DND-41 (cell line): ENCODE measurements around the gene KRTAP4-7.
"Not testable (repeated sequence)": the region's sequence is repeated elsewhere in the genome, so short reads cannot be mapped to it uniquely, and the experiment has no call there.

ENCODE experiments used
- ATAC-seq: fragments of 200-7000 bp; cut with Tn5 transposase; 3 replicates; pipeline ENCODE4 v1.9.1; 2021; ENCODE audit warnings: low read depth; ENCODE audit not compliant: insufficient read depth
- DNase-seq: peaks from one replicate; pipeline ENCODE4 v3.0.0-alpha.2; 2020
- H2AFZ ChIP-seq: 2 replicates; pipeline ENCODE4 v1.6.0; 2012; ENCODE audit warnings: low read depth, low read length
- H3K27ac ChIP-seq: 2 replicates; pipeline ENCODE4 v1.5.1; 2012; ENCODE audit warnings: low read length, inconsistent platforms
- H3K27me3 ChIP-seq: fragments of 200-600 bp; sonication (generic); 2 replicates; pipeline ENCODE4 v1.6.0; 2012; ENCODE audit warnings: low read length, mild to moderate bottlenecking, inconsistent platforms; ENCODE audit not compliant: insufficient read depth, poor library complexity
- H3K36me3 ChIP-seq: 2 replicates; pipeline ENCODE4 v1.5.1; 2012; ENCODE audit warnings: low read length, inconsistent platforms; ENCODE audit not compliant: insufficient read depth
- H3K4me1 ChIP-seq: 2 replicates; pipeline ENCODE4 v1.5.1; 2012; ENCODE audit warnings: mild to moderate bottlenecking, low read length; ENCODE audit not compliant: insufficient read depth
- H3K4me2 ChIP-seq: 2 replicates; pipeline ENCODE4 v1.6.0; 2012; ENCODE audit warnings: mild to moderate bottlenecking, moderate library complexity, low read length, inconsistent platforms; ENCODE audit not compliant: insufficient read depth
- H3K4me3 ChIP-seq, 2 experiments: fragments of 200-600 bp in 1 of 2; shearing (Covaris generic) in 1 of 2; 2 replicates each; pipeline ENCODE4 v1.5.1; 2012 to 2016; ENCODE audit warnings: inconsistent platforms in 2 of 2, low read length in 2 of 2, mild to moderate bottlenecking in 2 of 2, low read depth in 1 of 2, moderate library complexity in 1 of 2
- H3K79me2 ChIP-seq: 2 replicates; pipeline ENCODE4 v1.6.0; 2012; ENCODE audit warnings: low read length, inconsistent platforms; ENCODE audit not compliant: insufficient read depth
- H3K9ac ChIP-seq: 2 replicates; pipeline ENCODE4 v1.6.0; 2012; ENCODE audit warnings: low read depth, mild to moderate bottlenecking, inconsistent platforms, low read length, moderate library complexity
- H3K9me3 ChIP-seq: 2 replicates; pipeline ENCODE4 v1.5.1; 2012; ENCODE audit warnings: low read length, moderate library complexity, mild to moderate bottlenecking, inconsistent platforms; ENCODE audit not compliant: insufficient read depth, severe bottlenecking
- H4K20me1 ChIP-seq: 2 replicates; pipeline ENCODE4 v1.6.0; 2012; ENCODE audit warnings: low read length; ENCODE audit not compliant: insufficient read depth
- CTCF ChIP-seq: IDR thresholded peaks from 2 replicates; pipeline ENCODE4 v1.5.1; 2012; ENCODE audit warnings: borderline replicate concordance, low read length, moderate library complexity, mild to moderate bottlenecking; ENCODE audit not compliant: poor library complexity, severe bottlenecking; ENCODE audit errors: extremely low read depth
- EZH2 ChIP-seq: IDR thresholded peaks from 3 replicates; pipeline ENCODE4 v1.6.1; 2012; ENCODE audit warnings: borderline replicate concordance, low read depth, mild to moderate bottlenecking, moderate library complexity, low read length, inconsistent platforms; ENCODE audit not compliant: severe bottlenecking

Gene KRTAP4-7

GRCh38 chr17:41107941-41108450 lies 24.0 kb downstream of the KRTAP4-7 start:
- Histone ChIP-seq H3K36me3 (no peaks in the 10 kb centered on the region), H3K4me2 (no peak overlapping the region), H3K4me3 (no peak overlapping the region), H3K4me1 (no peaks in the 10 kb centered on the region), H2AFZ (no peak overlapping the region), H3K79me2 (no peaks in the 10 kb centered on the region), H3K9me3 (peaks cover 14% of the 10 kb centered on the region), H3K27me3 (no peaks in the 10 kb centered on the region), H4K20me1 (no peaks in the 10 kb centered on the region), H3K27ac (no peak overlapping the region), H3K9ac (no peak overlapping the region)
- DNase-seq (no peak), ATAC-seq (no peak)
- no peak for TF ChIP-seq CTCF
- no peak for TF ChIP-seq EZH2

GRCh38 chr17:41108728-41109386 lies 24.9 kb downstream of the KRTAP4-7 start:
- H2AFZ ChIP-seq, H3K27me3 ChIP-seq: not testable (repeated sequence)

GRCh38 chr17:41111151-41111885 lies 27.4 kb downstream of the KRTAP4-7 start:
- Histone ChIP-seq H3K27ac (no peak overlapping the region), H3K4me1 (no peaks in the 10 kb centered on the region), H2AFZ (no peak overlapping the region), H3K27me3 (peaks cover 1% of the 10 kb centered on the region), H3K4me2 (no peak overlapping the region), H4K20me1 (no peaks in the 10 kb centered on the region), H3K4me3 (no peak overlapping the region), H3K79me2 (no peaks in the 10 kb centered on the region), H3K9ac (no peak overlapping the region), H3K9me3 (peaks cover 14% of the 10 kb centered on the region), H3K36me3 (no peaks in the 10 kb centered on the region)
- no peak for ATAC-seq
- DNase-seq = no peak
- TF ChIP-seq EZH2 (no peak), CTCF (no peak)

More at GRCh38 chr17:41108728-41109386, 24.9 kb downstream of the KRTAP4-7 start:
- not testable (repeated sequence) for H3K9ac ChIP-seq, H3K4me2 ChIP-seq, DNase-seq, H3K4me1 ChIP-seq, ATAC-seq, H3K4me3 ChIP-seq, H3K27ac ChIP-seq, H3K79me2 ChIP-seq, H4K20me1 ChIP-seq, H3K36me3 ChIP-seq
- H3K9me3 ChIP-seq = peaks cover 14% of the 10 kb centered on the region

GRCh38 chr17:41116297-41116696 lies 32.3 kb downstream of the KRTAP4-7 start:
- no peaks in the 10 kb centered on the region for H3K79me2 ChIP-seq
- H3K27ac ChIP-seq = no peak overlapping the region
- H3K27me3 ChIP-seq = peaks cover 5% of the 10 kb centered on the region
- no peak overlapping the region for H3K4me2 ChIP-seq
- no peaks in the 10 kb centered on the region for H4K20me1 ChIP-seq
- TF ChIP-seq EZH2 = no peak
- TF ChIP-seq CTCF = no peak
- no peak overlapping the region for H3K9ac ChIP-seq
- H2AFZ ChIP-seq = no peak overlapping the region
- H3K9me3 ChIP-seq = peaks cover 8% of the 10 kb centered on the region
- H3K4me3 ChIP-seq = no peak overlapping the region
- H3K36me3 ChIP-seq = no peaks in the 10 kb centered on the region
- ATAC-seq (no peak), DNase-seq (no peak)
- H3K4me1 ChIP-seq = no peaks in the 10 kb centered on the region

GRCh38 chr17:41117846-41118386 lies 34.0 kb downstream of the KRTAP4-7 start, which contains the start of gene KRTAP4-11:
Gene KRTAP4-11 (minus strand): TSS chr17:41118373. CDS start chr17:41118315, 58 bp downstream.
- H3K4me2 ChIP-seq, H3K4me3 ChIP-seq, H3K9me3 ChIP-seq, ATAC-seq, H2AFZ ChIP-seq, H3K79me2 ChIP-seq, H3K36me3 ChIP-seq, H3K27me3 ChIP-seq, H3K27ac ChIP-seq, DNase-seq, H3K4me1 ChIP-seq, H4K20me1 ChIP-seq, H3K9ac ChIP-seq: not testable (repeated sequence)
